DOHH2 (cell line): ENCODE results near the gene KIF26A.

Experiments used
- H3F3A ChIP-seq: fragments of 200-600 bp; sonication (generic), shearing (Covaris generic); 2 replicates; pipeline ENCODE4 v1.6.0; 2016; ENCODE audit warnings: antibody characterized with exemption, mild to moderate bottlenecking; ENCODE audit not compliant: control insufficient read depth, insufficient read depth
- H3K27ac ChIP-seq: fragments of 200-600 bp; sonication (generic); 2 replicates; pipeline ENCODE4 v1.5.1; 2014; ENCODE audit warnings: low read depth, mild to moderate bottlenecking, low read length, moderate library complexity
- H3K27me3 ChIP-seq: fragments of 200-600 bp; sonication (generic); 2 replicates; pipeline ENCODE4 v1.6.1; 2014; ENCODE audit warnings: mild to moderate bottlenecking, low read length, mixed read lengths; ENCODE audit not compliant: control insufficient read depth
- H3K36me3 ChIP-seq: fragments of 200-600 bp; sonication (generic); 2 replicates; pipeline ENCODE4 v1.6.1; 2014; ENCODE audit warnings: mild to moderate bottlenecking, low read length, moderate library complexity, mixed read lengths; ENCODE audit not compliant: control insufficient read depth
- H3K4me1 ChIP-seq: fragments of 200-600 bp; sonication (generic); 2 replicates; pipeline ENCODE4 v1.6.1; 2014; ENCODE audit warnings: mild to moderate bottlenecking, low read length, mixed read lengths; ENCODE audit not compliant: control insufficient read depth
- H3K4me2 ChIP-seq: fragments of 200-600 bp; sonication (generic); 2 replicates; pipeline ENCODE4 v1.6.0; 2014; ENCODE audit warnings: mild to moderate bottlenecking, low read length, moderate library complexity
- H3K4me3 ChIP-seq: fragments of 200-600 bp; sonication (generic); 2 replicates; pipeline ENCODE4 v1.5.1; 2014; ENCODE audit warnings: mild to moderate bottlenecking, low read length, mixed read lengths
- H3K79me2 ChIP-seq: fragments of 200-600 bp; sonication (generic); 2 replicates; pipeline ENCODE4 v1.6.1; 2014; ENCODE audit warnings: mild to moderate bottlenecking, low read length, mixed read lengths; ENCODE audit not compliant: control insufficient read depth
- H3K9me2 ChIP-seq: fragments of 200-600 bp; sonication (generic); replicated peaks from 2 replicates; pipeline ENCODE4 v1.6.1; 2014; ENCODE audit warnings: mild to moderate bottlenecking, low read length, mixed read lengths; ENCODE audit not compliant: control insufficient read depth
- H3K9me3 ChIP-seq: fragments of 200-600 bp; sonication (generic); 2 replicates; pipeline ENCODE4 v1.6.1; 2014; ENCODE audit warnings: antibody characterized with exemption, low read length, mixed read lengths; ENCODE audit not compliant: control insufficient read depth, insufficient read depth
- H4K20me1 ChIP-seq: fragments of 200-600 bp; sonication (generic); 2 replicates; pipeline ENCODE4 v1.6.0; 2014; ENCODE audit warnings: low read depth, mild to moderate bottlenecking, antibody characterized with exemption, low read length, moderate library complexity; ENCODE audit not compliant: control insufficient read depth, insufficient read depth
- EZH2phosphoT487 ChIP-seq: fragments of 200-600 bp; sonication (generic); IDR thresholded peaks from 2 replicates; pipeline ENCODE4 v1.6.1; 2017; ENCODE audit warnings: borderline replicate concordance, mild to moderate bottlenecking, antibody characterized with exemption, low read length, moderate library complexity, mixed read lengths
- TF ChIP-seq, protein P1 (sequence below): fragments of 200-600 bp; sonication (generic); IDR thresholded peaks from one replicate; pipeline ENCODE4 v1.5.1; 2014; ENCODE audit warnings: antibody characterized with exemption, mild to moderate bottlenecking, low read depth, low read length; ENCODE audit not compliant: poor library complexity, severe bottlenecking

The KIF26A gene

DNA sequence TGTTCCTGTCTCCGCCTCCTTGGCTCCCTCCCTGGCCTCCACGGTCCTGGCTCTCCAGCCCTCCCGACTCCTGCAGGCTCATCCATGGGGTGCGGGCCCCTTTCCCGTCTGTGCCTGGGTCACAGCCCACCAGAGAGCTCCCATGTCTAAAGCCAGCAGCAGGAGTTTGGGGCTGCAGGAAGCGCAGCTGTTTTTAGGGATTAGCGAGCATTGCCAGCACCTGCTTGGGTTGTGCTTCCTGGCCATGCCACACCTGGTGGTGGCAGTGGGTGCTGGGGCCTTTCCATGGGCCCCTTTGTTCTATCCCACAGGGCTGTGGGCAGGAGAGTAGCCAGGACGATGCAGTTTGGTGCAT lies 64.7 kb downstream of the KIF26A start:
- H3K36me3 ChIP-seq = no peaks in the 10 kb centered on the region
- H3F3A ChIP-seq = no peaks in the 10 kb centered on the region
- no peak overlapping the region for H3K4me2 ChIP-seq
- peaks cover 10% of the 10 kb centered on the region for H3K9me3 ChIP-seq
- H3K4me3 ChIP-seq = no peak overlapping the region
- no peaks in the 10 kb centered on the region for H3K4me1 ChIP-seq
- H3K9me2 ChIP-seq = no peaks in the 10 kb centered on the region
- TF ChIP-seq EZH2phosphoT487 = no peak
- TF ChIP-seq, protein P1, sequence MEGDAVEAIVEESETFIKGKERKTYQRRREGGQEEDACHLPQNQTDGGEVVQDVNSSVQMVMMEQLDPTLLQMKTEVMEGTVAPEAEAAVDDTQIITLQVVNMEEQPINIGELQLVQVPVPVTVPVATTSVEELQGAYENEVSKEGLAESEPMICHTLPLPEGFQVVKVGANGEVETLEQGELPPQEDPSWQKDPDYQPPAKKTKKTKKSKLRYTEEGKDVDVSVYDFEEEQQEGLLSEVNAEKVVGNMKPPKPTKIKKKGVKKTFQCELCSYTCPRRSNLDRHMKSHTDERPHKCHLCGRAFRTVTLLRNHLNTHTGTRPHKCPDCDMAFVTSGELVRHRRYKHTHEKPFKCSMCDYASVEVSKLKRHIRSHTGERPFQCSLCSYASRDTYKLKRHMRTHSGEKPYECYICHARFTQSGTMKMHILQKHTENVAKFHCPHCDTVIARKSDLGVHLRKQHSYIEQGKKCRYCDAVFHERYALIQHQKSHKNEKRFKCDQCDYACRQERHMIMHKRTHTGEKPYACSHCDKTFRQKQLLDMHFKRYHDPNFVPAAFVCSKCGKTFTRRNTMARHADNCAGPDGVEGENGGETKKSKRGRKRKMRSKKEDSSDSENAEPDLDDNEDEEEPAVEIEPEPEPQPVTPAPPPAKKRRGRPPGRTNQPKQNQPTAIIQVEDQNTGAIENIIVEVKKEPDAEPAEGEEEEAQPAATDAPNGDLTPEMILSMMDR = no peak
- no peak overlapping the region for H3K27ac ChIP-seq
- H3K27me3 ChIP-seq = no peaks in the 10 kb centered on the region
- no peaks in the 10 kb centered on the region for H4K20me1 ChIP-seq
- H3K79me2 ChIP-seq = no peaks in the 10 kb centered on the region

DNA sequence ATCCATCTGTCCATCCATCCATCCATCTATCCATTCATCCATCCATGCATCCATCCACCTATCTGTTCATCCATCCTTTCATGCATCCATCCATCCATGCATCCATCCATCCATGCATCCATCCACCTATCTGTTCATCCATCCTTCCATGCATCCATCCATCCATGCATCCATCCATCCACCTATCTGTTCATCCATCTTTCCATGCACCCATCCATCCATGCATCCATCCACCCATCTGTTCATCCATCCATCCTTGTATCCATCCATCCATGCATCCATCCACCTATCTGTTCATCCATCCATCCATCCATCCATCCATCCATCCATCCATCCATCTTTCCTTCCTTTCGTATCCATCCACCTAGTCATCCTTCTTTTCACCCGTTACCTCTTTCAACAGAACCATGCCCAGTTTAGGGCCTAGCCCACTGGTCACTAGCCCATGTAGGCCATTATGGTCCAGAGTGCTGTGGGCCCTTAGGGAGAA lies 66.3 kb downstream of the KIF26A start:
- Histone ChIP-seq H3K9me3 (peaks cover 15% of the 10 kb centered on the region), H3K9me2 (no peaks in the 10 kb centered on the region), H3K27me3 (no peaks in the 10 kb centered on the region), H3K4me3 (no peak overlapping the region), H3K4me1 (no peaks in the 10 kb centered on the region), H3F3A (no peaks in the 10 kb centered on the region), H3K27ac (no peak overlapping the region), H3K79me2 (no peaks in the 10 kb centered on the region), H3K36me3 (no peaks in the 10 kb centered on the region), H3K4me2 (no peak overlapping the region), H4K20me1 (no peaks in the 10 kb centered on the region)
- TF ChIP-seq, protein P1 = no peak
- TF ChIP-seq EZH2phosphoT487 = no peak

DNA sequence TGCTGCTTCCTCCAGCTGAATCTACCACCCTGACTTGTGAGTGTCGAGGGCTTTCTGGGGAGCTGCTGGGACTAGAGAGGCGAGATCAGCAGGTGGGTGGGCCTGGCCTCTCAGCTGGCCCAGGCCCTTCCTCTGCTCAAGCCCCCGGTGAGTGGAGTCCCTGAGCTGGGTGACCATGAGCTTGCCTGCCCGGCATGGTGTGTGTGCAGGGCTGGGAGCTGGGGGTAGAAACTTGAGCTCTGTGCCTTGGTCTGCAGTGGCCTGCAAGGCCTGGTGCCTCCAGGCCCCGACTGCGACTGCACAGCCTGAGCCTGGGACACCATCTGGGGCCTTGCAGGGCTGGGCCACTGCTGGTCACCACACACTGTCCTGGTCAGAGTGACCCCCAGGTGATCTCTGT lies 67.4 kb downstream of the KIF26A start:
- H3K4me1 ChIP-seq = no peaks in the 10 kb centered on the region
- H3K79me2 ChIP-seq = no peaks in the 10 kb centered on the region
- H3K9me3 ChIP-seq = peaks cover 22% of the 10 kb centered on the region
- H4K20me1 ChIP-seq = no peaks in the 10 kb centered on the region
- no peaks in the 10 kb centered on the region for H3K27me3 ChIP-seq
- H3K4me2 ChIP-seq = no peak overlapping the region
- no peaks in the 10 kb centered on the region for H3F3A ChIP-seq
- TF ChIP-seq, protein P1 = no peak
- no peak for TF ChIP-seq EZH2phosphoT487
- no peak overlapping the region for H3K27ac ChIP-seq
- H3K9me2 ChIP-seq = no peaks in the 10 kb centered on the region
- H3K36me3 ChIP-seq = no peaks in the 10 kb centered on the region
- no peak overlapping the region for H3K4me3 ChIP-seq
